Transverse colon (tissue), 4 donors: ENCODE measurements around the gene INPP5E. TPM values are rescaled to one million over a fixed set of nuclear protein-coding genes. Genes with fewer than 3 reads are reported as not detected.

ENCODE experiments used
- DNase-seq: peaks from one replicate; pipeline ENCODE4 v3.0.0-alpha.2; 2019
- H3K27ac ChIP-seq, 4 donors: fragments of 200-600 bp; sonication (generic); 2 replicates each; pipeline ENCODE4 v1.5.1; 2016 to 2018; ENCODE audit warnings: inconsistent platforms in 4 of 4
- H3K27me3 ChIP-seq: fragments of 200-600 bp; sonication (generic); 2 replicates; pipeline ENCODE4 v1.5.1; 2017; ENCODE audit warnings: inconsistent platforms
- H3K36me3 ChIP-seq, 4 donors: fragments of 200-600 bp; sonication (generic); 2 replicates each; pipeline ENCODE4 v1.5.1; 2017 to 2019; ENCODE audit warnings: inconsistent platforms in 4 of 4
- H3K4me1 ChIP-seq, 4 donors: fragments of 200-600 bp; sonication (generic); 2 replicates each; pipeline ENCODE4 v1.5.1; 2017 to 2020; ENCODE audit warnings: inconsistent platforms in 4 of 4
- H3K4me3 ChIP-seq, 4 donors: fragments of 200-600 bp; sonication (generic); 1 replicate in 1 of 4; 2 replicates in 3 of 4; pipeline versions ENCODE4 v1.5.1 to v1.6.1; 2017 to 2019; ENCODE audit warnings: inconsistent platforms in 4 of 4
- H3K9me3 ChIP-seq, 2 donors: fragments of 200-600 bp; sonication (generic); 2 replicates each; pipeline ENCODE4 v1.5.1; 2017 to 2019; ENCODE audit warnings: inconsistent platforms in 2 of 2
- CTCF ChIP-seq, 5 experiments: fragments of 200-600 bp in 3 of 5; fragments of 450-650 bp in 2 of 5; sonication (generic) in 3 of 5; IDR thresholded peaks; 1 replicate in 2 of 5; 2 replicates in 3 of 5; pipeline ENCODE4 v1.5.1; 2016 to 2017; ENCODE audit warnings: antibody characterized with exemption in 5 of 5, inconsistent platforms in 3 of 5, mild to moderate bottlenecking in 2 of 5, moderate library complexity in 1 of 5
- EP300 ChIP-seq: sonication (generic); formaldehyde crosslinking; IDR thresholded peaks from one replicate; pipeline ENCODE4 v1.6.1; 2017; ENCODE audit warnings: antibody characterized with exemption, low read depth
- POLR2A ChIP-seq: fragments of 450-650 bp; IDR thresholded peaks from one replicate; pipeline ENCODE4 v1.6.1; 2016; ENCODE audit warnings: antibody characterized with exemption, mild to moderate bottlenecking, moderate library complexity
- POLR2AphosphoS5 ChIP-seq, 3 donors: sonication (generic); formaldehyde crosslinking; IDR thresholded peaks; one replicate each; pipeline ENCODE4 v1.6.1; 2016; ENCODE audit warnings: antibody characterized with exemption in 3 of 3
- WGBS, 2 donors: methylation state at CpG; one replicate each; pipeline ENCODE4 v1.1.5; 2018; ENCODE audit warnings: low coverage in 1 of 2; 5-methylcytosine and 5-hydroxymethylcytosine counted together
- in situ Hi-C, 4 donors: fragments of 200-750 bp; cut with MboI; loops; one replicate each; pipeline versions ENCODE4 v1.15.0 to v1.15.1; 2017; ENCODE audit warnings: low sequenced_read_pairs in 3 of 4, low pct_ligation_motif_present in 1 of 4, low pct_unique_long_range_greater_than_20kb in 1 of 4
- intact Hi-C: fragments of 100-400 bp; cut with DNase I; formaldehyde crosslinking; loops from one replicate; pipeline ENCODE4 v1.15.1; 2023; ENCODE audit warnings: low total_unique reads
- total RNA-seq, 4 donors: library from RNA; depleted of rRNA; stranded (reverse); fragments of >200 nt; gene quantifications; one replicate each; pipeline ENCODE4 v1.1.0, GENCODE V29; 2016

INPP5E gene
- total RNA-seq, 4 donors from 2014 or later = 12.5 to 57.5 (median 18.3) TPM

- Histone ChIP-seq H3K9me3 (no peaks in the 10 kb centered on the region), H3K27me3 (no peaks in the 10 kb centered on the region), H3K4me1 (peaks cover 10 to 39% (median 31%) of the 10 kb centered on the region in 4 donors), H3K4me3 (no peak overlapping the region), H3K36me3 (peaks cover 0 to 13% (median 6%) of the 10 kb centered on the region in 4 donors), H3K27ac (no peak overlapping the region)
- intact Hi-C loops = no loop called here
- in situ Hi-C loops = no loop called here
- no peak for TF ChIP-seq POLR2A
- DNase-seq = no peak
- 70% methylated on average over 6 of the region's 6 CpGs; no CpG with 5 or more reads in 1 of the 2 donors for WGBS, 2 donors
Measured at GRCh38 chr9:136397643-136398042, 42.0 kb downstream of the INPP5E start.

GRCh38 chr9:136396219-136396515 is 43.5 kb downstream of the INPP5E start:
- Histone ChIP-seq H3K9me3 (no peaks in the 10 kb centered on the region), H3K27ac (peak overlapping the region in 2 of 4 donors; percentile 6 to 38), H3K27me3 (no peaks in the 10 kb centered on the region), H3K4me1 (peaks cover 10 to 39% (median 31%) of the 10 kb centered on the region in 4 donors), H3K4me3 (no peak overlapping the region), H3K36me3 (peaks cover 0 to 21% (median 10%) of the 10 kb centered on the region in 4 donors)
- DNase-seq = no peak
- TF ChIP-seq EP300 (no peak), POLR2AphosphoS5 (IDR thresholded peaks at IDR 0.05) (no peak), POLR2A (no peak), CTCF (IDR thresholded peaks at IDR 0.05) (no peak)
- WGBS, 2 donors = 49 to 50% methylated on average over 3 to 4 of the region's 4 CpGs
- in situ Hi-C loops (no loop called here), intact Hi-C loops (no loop called here)

- 60 to 82% methylated on average over 1 to 24 of the region's 26 CpGs for WGBS, 2 donors
- H3K4me3 ChIP-seq = no peak overlapping the region
- no peaks in the 10 kb centered on the region for H3K27me3 ChIP-seq
- intact Hi-C loops (no loop called here), in situ Hi-C loops (no loop called here)
- peaks cover 9 to 37% (median 29%) of the 10 kb centered on the region in 4 donors for H3K4me1 ChIP-seq
- H3K9me3 ChIP-seq = no peaks in the 10 kb centered on the region
- TF ChIP-seq POLR2A (no peak), EP300 (no peak), CTCF (IDR thresholded peaks at IDR 0.05) (no peak), POLR2AphosphoS5 (IDR thresholded peaks at IDR 0.05) (no peak)
- H3K27ac ChIP-seq = peak overlapping the region in 2 of 4 donors; percentile 6 to 38
- no peak for DNase-seq
- H3K36me3 ChIP-seq = peaks cover 0 to 21% (median 10%) of the 10 kb centered on the region in 4 donors
Measured at GRCh38 chr9:136395345-136396218, 44.1 kb downstream of the INPP5E start.

GRCh38 chr9:136395020-136395340 is 44.7 kb downstream of the INPP5E start:
- no peaks in the 10 kb centered on the region for H3K9me3 ChIP-seq
- no peak for TF ChIP-seq CTCF (IDR thresholded peaks at IDR 0.05)
- no peak for TF ChIP-seq EP300
- no peak for TF ChIP-seq POLR2AphosphoS5 (IDR thresholded peaks at IDR 0.05)
- no peak for TF ChIP-seq POLR2A
- H3K4me3 ChIP-seq = no peak overlapping the region
- H3K36me3 ChIP-seq = peaks cover 0 to 21% (median 10%) of the 10 kb centered on the region in 4 donors
- DNase-seq = no peak
- 92% methylated on average over 13 of the region's 13 CpGs; no CpG with 5 or more reads in 1 of the 2 donors for WGBS, 2 donors
- peaks cover 6 to 31% (median 25%) of the 10 kb centered on the region in 4 donors for H3K4me1 ChIP-seq
- no peaks in the 10 kb centered on the region for H3K27me3 ChIP-seq
- intact Hi-C loops = no loop called here
- H3K27ac ChIP-seq = no peak overlapping the region
- in situ Hi-C loops = no loop called here
